ENCODE results near the gene SETBP1. TPM values are rescaled to one million over a fixed set of nuclear protein-coding genes. Genes with fewer than 3 reads are reported as not detected.

The SETBP1 gene
- total RNA-seq, 4 donors from 2014 or later, result 7.8 to 16.6 (median 11.7) TPM

DNA sequence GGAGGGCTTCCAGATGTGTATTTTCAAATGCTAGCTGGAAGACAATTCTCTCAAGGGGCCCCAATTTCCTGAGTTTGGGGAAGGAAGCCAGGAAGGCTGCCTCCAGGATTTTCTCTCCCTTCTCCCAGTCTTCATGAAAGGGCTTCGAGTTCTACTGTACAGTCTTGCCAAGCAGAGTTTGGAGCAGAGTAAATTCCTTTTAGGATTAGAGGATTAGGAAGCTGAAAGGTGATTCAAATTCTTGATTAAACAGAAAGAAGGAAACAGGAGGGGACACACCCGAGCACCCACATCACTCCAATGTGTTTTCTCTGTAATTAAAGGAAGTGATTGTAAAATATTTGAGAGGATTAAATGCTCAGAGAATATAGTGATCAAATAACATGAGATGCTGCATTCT, 217.8 kb downstream of the SETBP1 start:
- intact Hi-C loops (cut with DNase I; ENCODE audit: low total_unique reads), result no loop called here
- H3K4me3 ChIP-seq (ENCODE audit: low read depth, poor library complexity, severe bottlenecking), result no peak overlapping the region
- 32 to 54% methylated on average over 2 of the region's 2 CpGs for WGBS, 2 donors
- TF ChIP-seq POLR2A (IDR thresholded peaks at IDR 0.05), result no peak
- TF ChIP-seq, protein P1, sequence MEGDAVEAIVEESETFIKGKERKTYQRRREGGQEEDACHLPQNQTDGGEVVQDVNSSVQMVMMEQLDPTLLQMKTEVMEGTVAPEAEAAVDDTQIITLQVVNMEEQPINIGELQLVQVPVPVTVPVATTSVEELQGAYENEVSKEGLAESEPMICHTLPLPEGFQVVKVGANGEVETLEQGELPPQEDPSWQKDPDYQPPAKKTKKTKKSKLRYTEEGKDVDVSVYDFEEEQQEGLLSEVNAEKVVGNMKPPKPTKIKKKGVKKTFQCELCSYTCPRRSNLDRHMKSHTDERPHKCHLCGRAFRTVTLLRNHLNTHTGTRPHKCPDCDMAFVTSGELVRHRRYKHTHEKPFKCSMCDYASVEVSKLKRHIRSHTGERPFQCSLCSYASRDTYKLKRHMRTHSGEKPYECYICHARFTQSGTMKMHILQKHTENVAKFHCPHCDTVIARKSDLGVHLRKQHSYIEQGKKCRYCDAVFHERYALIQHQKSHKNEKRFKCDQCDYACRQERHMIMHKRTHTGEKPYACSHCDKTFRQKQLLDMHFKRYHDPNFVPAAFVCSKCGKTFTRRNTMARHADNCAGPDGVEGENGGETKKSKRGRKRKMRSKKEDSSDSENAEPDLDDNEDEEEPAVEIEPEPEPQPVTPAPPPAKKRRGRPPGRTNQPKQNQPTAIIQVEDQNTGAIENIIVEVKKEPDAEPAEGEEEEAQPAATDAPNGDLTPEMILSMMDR (IDR thresholded peaks at IDR 0.05), result no peak
- DNase-seq (ENCODE audit: low spot score in 2 of 2), result no peak

DNA sequence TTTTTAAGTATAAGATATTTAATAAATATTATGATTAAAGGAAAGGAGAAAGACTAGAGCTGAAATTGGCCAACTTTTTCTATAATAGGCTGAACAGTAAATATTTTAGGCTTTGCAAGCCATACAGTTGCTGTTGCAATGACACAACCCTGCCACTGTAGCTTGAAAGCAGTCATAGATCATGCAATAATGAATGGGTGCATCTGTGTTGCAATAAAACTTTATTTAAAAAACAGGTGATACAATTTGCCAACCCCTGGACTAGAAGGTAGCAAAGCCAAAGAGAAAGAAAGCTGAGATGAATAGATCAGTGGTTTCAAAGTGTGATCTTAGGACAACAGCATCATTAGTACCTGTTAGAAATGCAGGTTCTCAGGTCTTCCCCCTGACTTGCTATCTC, 219.1 kb downstream of the SETBP1 start:
- no peak overlapping the region for H3K4me3 ChIP-seq (ENCODE audit: low read depth, poor library complexity, severe bottlenecking)
- DNase-seq (ENCODE audit: low spot score in 2 of 2), result no peak
- intact Hi-C loops (cut with DNase I; ENCODE audit: low total_unique reads), result no loop called here
- TF ChIP-seq, protein P1 (IDR thresholded peaks at IDR 0.05), result no peak
- TF ChIP-seq POLR2A (IDR thresholded peaks at IDR 0.05), result no peak

DNA sequence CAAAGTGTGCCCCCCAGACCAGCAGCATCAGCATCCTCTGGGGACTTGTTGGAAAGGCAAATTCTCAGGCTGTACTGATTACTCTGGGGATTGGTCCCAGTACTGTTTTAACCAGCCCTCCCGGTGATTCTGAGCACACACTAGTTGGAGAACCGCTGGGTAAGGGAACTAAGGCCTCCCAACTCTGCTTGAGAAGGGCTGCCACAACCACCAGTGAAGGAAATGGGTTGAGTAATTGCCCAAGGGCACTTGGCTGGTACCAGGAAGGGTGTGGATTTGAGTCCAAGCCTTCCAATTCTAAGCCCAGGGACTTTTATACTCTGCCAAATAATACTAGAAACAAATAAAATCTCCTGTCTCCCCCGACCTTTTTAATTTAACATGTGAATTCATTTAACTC, 219.9 kb downstream of the SETBP1 start:
- no peak for DNase-seq (ENCODE audit: low spot score in 2 of 2)
- intact Hi-C loops (cut with DNase I; ENCODE audit: low total_unique reads), result no loop called here
- TF ChIP-seq POLR2A (IDR thresholded peaks at IDR 0.05), result no peak
- TF ChIP-seq, protein P1 (IDR thresholded peaks at IDR 0.05), result no peak
- WGBS, 2 donors, result 23 to 26% methylated on average over 3 of the region's 3 CpGs
- no peak overlapping the region for H3K4me3 ChIP-seq (ENCODE audit: low read depth, poor library complexity, severe bottlenecking)

DNA sequence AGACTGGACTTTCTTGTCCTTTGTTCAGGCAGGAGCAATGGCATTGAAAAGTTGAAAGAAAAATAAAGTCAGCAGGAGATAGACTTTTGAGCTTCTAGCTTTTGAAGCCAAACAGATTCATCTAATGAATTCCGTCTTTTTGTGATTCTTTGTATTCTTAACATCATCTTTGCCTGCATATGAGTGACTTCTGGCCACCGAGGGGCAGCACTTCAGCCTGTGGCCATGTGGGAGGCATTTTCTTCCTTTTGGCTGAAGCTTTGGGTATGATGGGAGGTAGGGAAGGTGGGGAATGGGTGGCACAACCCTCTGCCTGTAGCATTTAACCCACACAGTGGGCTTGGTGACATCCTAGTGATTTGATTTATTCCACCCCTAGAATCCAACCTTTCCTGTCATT, 220.6 kb downstream of the SETBP1 start:
- WGBS, 2 donors, result 77 to 81% methylated on average over 2 of the region's 2 CpGs
- TF ChIP-seq POLR2A (IDR thresholded peaks at IDR 0.05), result no peak
- TF ChIP-seq, protein P1 (IDR thresholded peaks at IDR 0.05), result no peak
- no peak overlapping the region for H3K4me3 ChIP-seq (ENCODE audit: low read depth, poor library complexity, severe bottlenecking)
- no peak for DNase-seq (ENCODE audit: low spot score in 2 of 2)
- intact Hi-C loops (cut with DNase I; ENCODE audit: low total_unique reads), result no loop called here

DNA sequence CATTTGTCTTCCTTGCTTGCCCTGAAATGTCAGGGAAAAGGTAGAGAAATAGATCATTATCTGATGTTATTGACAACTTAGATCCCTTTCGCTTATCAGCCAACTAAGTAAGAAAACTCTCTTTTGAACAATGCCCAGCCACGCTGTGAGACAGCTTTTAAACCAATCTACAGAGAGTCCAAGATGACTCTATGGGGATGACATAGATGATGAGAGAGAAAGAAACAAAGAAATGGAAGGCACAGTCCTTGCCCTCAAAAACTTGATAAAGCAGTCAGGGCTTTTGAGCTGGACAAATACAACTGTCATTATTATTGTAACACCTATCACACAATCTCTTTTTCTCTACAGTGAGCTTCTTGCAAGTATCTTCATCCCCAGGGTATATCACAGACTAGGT, 222.6 kb downstream of the SETBP1 start:
- no peak overlapping the region for H3K4me3 ChIP-seq (ENCODE audit: low read depth, poor library complexity, severe bottlenecking)
- no peak for TF ChIP-seq POLR2A (IDR thresholded peaks at IDR 0.05)
- TF ChIP-seq, protein P1 (IDR thresholded peaks at IDR 0.05), result no peak
- intact Hi-C loops (cut with DNase I; ENCODE audit: low total_unique reads), result no loop called here
- WGBS, 2 donors, result 95 to 96% methylated on average over 2 of the region's 2 CpGs
- DNase-seq (ENCODE audit: low spot score in 2 of 2), result no peak

DNA sequence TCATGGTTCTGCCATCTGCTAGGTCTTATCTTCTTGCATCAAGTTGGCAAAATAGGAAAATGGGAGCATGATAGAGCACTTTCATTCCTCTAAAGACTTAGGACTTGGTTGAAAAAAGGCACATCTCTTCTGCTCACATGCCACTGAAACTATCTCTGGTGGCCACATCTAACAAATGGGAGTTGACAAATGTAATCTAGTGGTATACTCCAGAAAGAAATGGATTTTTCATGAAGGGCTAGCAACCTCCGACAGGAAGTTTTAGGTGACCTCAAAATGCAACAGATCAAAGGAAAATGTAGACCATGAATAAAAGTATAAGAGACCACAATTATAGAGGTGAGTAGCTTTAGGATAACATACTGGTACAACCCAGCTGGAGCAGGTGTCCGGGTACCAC, 224.1 kb downstream of the SETBP1 start:
- no peak for DNase-seq (ENCODE audit: low spot score in 2 of 2)
- TF ChIP-seq, protein P1 (IDR thresholded peaks at IDR 0.05), result no peak
- TF ChIP-seq POLR2A (IDR thresholded peaks at IDR 0.05), result no peak
- 89 to 97% methylated on average over 2 of the region's 2 CpGs for WGBS, 2 donors
- intact Hi-C loops (cut with DNase I; ENCODE audit: low total_unique reads), result no loop called here
- H3K4me3 ChIP-seq (ENCODE audit: low read depth, poor library complexity, severe bottlenecking), result no peak overlapping the region

Data from lower leg skin (tissue), 4 donors.